H1 (cell line): ENCODE results near the gene DNAH8. TPM values are rescaled to one million over a fixed set of nuclear protein-coding genes. Genes with fewer than 3 reads are reported as not detected.

ENCODE experiments used
- CTCF ChIA-PET: fragments of 300-600 bp; sonication (Branson Sonifier 250); formaldehyde crosslinking; loops from one replicate; lab custom pipeline; 2021; ENCODE audit not compliant: partially characterized antibody; lab: Charles Lee
- POLR2A ChIA-PET: fragments of 300-600 bp; sonication (Branson Sonifier 250); formaldehyde crosslinking; loops from one replicate; lab custom pipeline; 2021; ENCODE audit warnings: inconsistent platforms; ENCODE audit not compliant: partially characterized antibody; lab: Charles Lee
- DNase-seq, 2 experiments: peaks; one replicate each; pipeline versions ENCODE4 v3.0.0 to v3.0.0-alpha.2; 2010 to 2022; ENCODE audit warnings: low spot score in 2 of 2, low read depth in 1 of 2, mixed read lengths in 1 of 2
- FAIRE-seq: peaks from 2 replicates; lab custom pipeline; 2011; peaks lifted over from hg19 to GRCh38; lab: Jason Lieb, UNC
- H2AFZ ChIP-seq: 2 replicates; pipeline ENCODE4 v1.8.1; 2012; ENCODE audit warnings: low read length, inconsistent platforms
- H2AK5ac ChIP-seq: 2 replicates; pipeline ENCODE4 v1.6.1; 2013; ENCODE audit warnings: low read depth, low read length
- H2BK120ac ChIP-seq: replicated peaks from 2 replicates; pipeline ENCODE3; 2013; ENCODE audit warnings: low read depth, low read length, inconsistent platforms
- H2BK12ac ChIP-seq: 2 replicates; pipeline ENCODE4 v1.6.1; 2013; ENCODE audit warnings: low read depth, low read length
- H2BK15ac ChIP-seq: 2 replicates; pipeline ENCODE4 v1.6.1; 2013; ENCODE audit warnings: low read length
- H2BK20ac ChIP-seq: 2 replicates; pipeline ENCODE4 v1.6.1; 2013; ENCODE audit warnings: low read length
- H2BK5ac ChIP-seq: 2 replicates; pipeline ENCODE4 v1.6.1; 2013; ENCODE audit warnings: low read depth, low read length
- H3K14ac ChIP-seq: 2 replicates; pipeline ENCODE4 v1.6.1; 2013; ENCODE audit warnings: inconsistent platforms; ENCODE audit not compliant: insufficient read length
- H3K18ac ChIP-seq: 2 replicates; pipeline ENCODE4 v1.6.1; 2013; ENCODE audit warnings: low read length; ENCODE audit errors: extremely low read depth
- H3K23ac ChIP-seq: 2 replicates; pipeline ENCODE4 v1.6.1; 2013; ENCODE audit warnings: inconsistent platforms; ENCODE audit not compliant: insufficient read length
- H3K23me2 ChIP-seq: 2 replicates; pipeline ENCODE4 v1.6.1; 2013; ENCODE audit warnings: low read depth, low read length
- H3K27ac ChIP-seq: 2 replicates; pipeline ENCODE4 v1.6.1; 2011; ENCODE audit warnings: low read depth, low read length, inconsistent platforms
- H3K27me3 ChIP-seq, 4 experiments: replicated peaks in 1 of 4; 1 replicate in 1 of 4; 2 replicates in 3 of 4; pipeline versions ENCODE4 v1.6.1 to v1.8.1; 2011 to 2013; ENCODE audit warnings: low read length in 3 of 4, mild to moderate bottlenecking in 3 of 4, inconsistent platforms in 2 of 4, mixed read lengths in 2 of 4, moderate library complexity in 1 of 4; ENCODE audit not compliant: control insufficient read depth in 3 of 4, insufficient read depth in 3 of 4; ENCODE audit errors: extremely low read depth in 1 of 4
- H3K36me3 ChIP-seq, 4 experiments: 2 replicates each; pipeline versions ENCODE4 v1.6.1 to v1.8.1; 2011 to 2013; ENCODE audit warnings: mild to moderate bottlenecking in 4 of 4, low read length in 3 of 4, moderate library complexity in 2 of 4, control low read depth in 1 of 4, inconsistent platforms in 1 of 4; ENCODE audit not compliant: insufficient read depth in 4 of 4, control insufficient read depth in 2 of 4
- H3K4ac ChIP-seq: replicated peaks from 2 replicates; pipeline ENCODE3; 2013; ENCODE audit warnings: low read length, low read depth, mixed read lengths, inconsistent platforms; ENCODE audit not compliant: insufficient read length
- H3K4me1 ChIP-seq, 4 experiments: replicated peaks in 1 of 4; 1 replicate in 1 of 4; 2 replicates in 3 of 4; pipeline versions ENCODE4 v1.6.1 to v1.8.1; 2011 to 2013; ENCODE audit warnings: low read length in 3 of 4, inconsistent platforms in 2 of 4, mixed read lengths in 1 of 4; ENCODE audit not compliant: insufficient read depth in 4 of 4, control insufficient read depth in 3 of 4
- H3K4me2 ChIP-seq, 2 experiments: 2 replicates each; pipeline versions ENCODE4 v1.6.1 to v1.8.1; 2011 to 2013; ENCODE audit warnings: low read depth in 2 of 2, low read length in 2 of 2, control low read depth in 1 of 2, inconsistent platforms in 1 of 2, mild to moderate bottlenecking in 1 of 2; ENCODE audit not compliant: insufficient read depth in 1 of 2
- H3K4me3 ChIP-seq, 4 experiments: fragments of 200-600, 300-600 bp in 1 of 4; sonication (generic), shearing (Covaris generic), sonication (Bioruptor Twin) in 1 of 4; 2 replicates each; pipeline versions ENCODE4 v1.5.1 to v1.8.1; 2011 to 2016; ENCODE audit warnings: low read length in 4 of 4, low read depth in 3 of 4, control low read depth in 2 of 4, inconsistent platforms in 2 of 4, mild to moderate bottlenecking in 2 of 4, mixed read lengths in 1 of 4, moderate library complexity in 1 of 4; ENCODE audit not compliant: insufficient read depth in 2 of 4; ENCODE audit errors: extremely low read depth in 1 of 4
- H3K56ac ChIP-seq: replicated peaks from 2 replicates; pipeline ENCODE3; 2013; ENCODE audit warnings: low read depth, mild to moderate bottlenecking, mixed read lengths, low read length, inconsistent platforms; ENCODE audit not compliant: insufficient read length
- H3K79me1 ChIP-seq: 2 replicates; pipeline ENCODE4 v1.6.1; 2013; ENCODE audit warnings: low read depth, low read length, control low read depth
- H3K79me2 ChIP-seq, 2 experiments: 2 replicates each; pipeline versions ENCODE4 v1.6.1 to v1.8.1; 2012 to 2013; ENCODE audit warnings: low read length in 2 of 2, mild to moderate bottlenecking in 2 of 2, inconsistent platforms in 1 of 2; ENCODE audit not compliant: insufficient read depth in 2 of 2, control insufficient read depth in 1 of 2
- H3K9ac ChIP-seq, 4 experiments: replicated peaks in 1 of 4; 1 replicate in 1 of 4; 2 replicates in 3 of 4; pipeline versions ENCODE4 v1.6.1 to v1.8.1; 2011 to 2013; ENCODE audit warnings: low read depth in 3 of 4, low read length in 3 of 4, control low read depth in 2 of 4, mild to moderate bottlenecking in 2 of 4, moderate library complexity in 2 of 4, inconsistent platforms in 1 of 4; ENCODE audit errors: extremely low read depth in 1 of 4
- H3K9me3 ChIP-seq, 2 experiments: 2 replicates each; pipeline versions ENCODE4 v1.6.1 to v1.8.1; 2012 to 2013; ENCODE audit warnings: mild to moderate bottlenecking in 2 of 2, moderate library complexity in 2 of 2, control low read depth in 1 of 2, inconsistent platforms in 1 of 2, low read depth in 1 of 2, low read length in 1 of 2, mixed read lengths in 1 of 2; ENCODE audit not compliant: insufficient read depth in 2 of 2
- H4K20me1 ChIP-seq, 2 experiments: replicated peaks in 1 of 2; 2 replicates each; pipeline versions ENCODE3 to v1.8.1; 2011 to 2013; ENCODE audit warnings: inconsistent platforms in 2 of 2, low read length in 2 of 2, mild to moderate bottlenecking in 1 of 2; ENCODE audit not compliant: insufficient read depth in 2 of 2, control insufficient read depth in 1 of 2
- H4K5ac ChIP-seq: 2 replicates; pipeline ENCODE4 v1.6.1; 2013; ENCODE audit warnings: low read length, low read depth, mixed read lengths, inconsistent platforms; ENCODE audit not compliant: insufficient read length
- H4K8ac ChIP-seq: 2 replicates; pipeline ENCODE4 v1.8.0; 2013; ENCODE audit warnings: mild to moderate bottlenecking, moderate library complexity, low read length, inconsistent platforms; ENCODE audit not compliant: insufficient read depth; ENCODE audit errors: extremely low read depth
- H4K91ac ChIP-seq: replicated peaks from 2 replicates; pipeline ENCODE3; 2013; ENCODE audit warnings: low read length, mixed read lengths, inconsistent platforms; ENCODE audit not compliant: insufficient read length
- HDAC6 ChIP-seq: IDR thresholded peaks from one replicate; pipeline ENCODE4 v1.7.1; 2012; ENCODE audit warnings: low read depth, mild to moderate bottlenecking, inconsistent platforms, low read length, moderate library complexity
- JUND ChIP-seq: IDR thresholded peaks from 2 replicates; pipeline ENCODE4 v1.6.1; 2011; ENCODE audit warnings: mild to moderate bottlenecking, improper control_type of control experiment, low read length
- RNF2 ChIP-seq: fragments of 200-900, 300-1000 bp; sonication (generic); IDR thresholded peaks from 2 replicates; pipeline ENCODE4 v1.7.1; 2016; ENCODE audit warnings: borderline replicate concordance, low read depth, mild to moderate bottlenecking, antibody characterized with exemption, low read length; ENCODE audit not compliant: poor library complexity, severe bottlenecking; ENCODE audit errors: missing control alignments
- SAP30 ChIP-seq: fragments of 300-600 bp; sonication (generic); IDR thresholded peaks from 2 replicates; pipeline ENCODE4 v1.7.1; 2012; ENCODE audit warnings: low read length, moderate library complexity, mild to moderate bottlenecking, inconsistent platforms; ENCODE audit not compliant: insufficient read depth, insufficient replicate concordance
- SIX5 ChIP-seq: IDR thresholded peaks from 2 replicates; pipeline ENCODE4 v1.6.1; 2011; ENCODE audit warnings: mild to moderate bottlenecking, low read depth, low read length
- SP4 ChIP-seq: IDR thresholded peaks from 2 replicates; pipeline ENCODE4 v1.6.1; 2012; ENCODE audit warnings: low read length, inconsistent platforms
- WGBS, 2 experiments: shearing (Covaris generic) in 1 of 2; methylation state at CpG; one replicate each; pipeline versions ENCODE4 v1.1.6 to v1.1.7; 2013 to 2015; ENCODE audit warnings: low lambda C conversion rate in 2 of 2, mixed read lengths in 2 of 2, inconsistent platforms in 1 of 2, low coverage in 1 of 2, missing lambda C conversion rate in 1 of 2; ENCODE audit not compliant: insufficient replicate concordance in 2 of 2, insufficient coverage in 1 of 2, insufficient read length in 1 of 2; ENCODE audit errors: extremely low coverage in 1 of 2, missing lambda C conversion rate in 1 of 2; 5-methylcytosine and 5-hydroxymethylcytosine counted together
- polyA plus RNA-seq, 7 experiments: library from polyadenylated mRNA; depleted of rRNA in 3 of 7; stranded (reverse) in 5 of 7; unstranded in 2 of 7; fragments of >200 nt in 5 of 7; fragments of 200-250 nt in 2 of 7; gene quantifications; 1 replicate in 5 of 7; 2 replicates in 1 of 7; 4 replicates in 1 of 7; pipeline versions ENCODE4 v1.2.1 to v1.2.3, GENCODE V29; 2011 to 2013; ENCODE audit warnings: missing spikeins in 2 of 7, mixed read lengths in 2 of 7
- total RNA-seq: library from RNA; stranded (reverse); fragmentation: NEBNext Ultra II Directional; extraction: Animal tissue kit (Norgen Biotek cat#: 25700); gene quantifications from 2 replicates; pipeline ENCODE4 v1.2.1, GENCODE V29; 2021

DNAH8 gene
- total and polyA plus RNA-seq, 2 of the 8 experiments (the other 6 are each of a cell fraction or from before 2014, with no cell fraction given): under 0.01 TPM; not detected in 1

DNA sequence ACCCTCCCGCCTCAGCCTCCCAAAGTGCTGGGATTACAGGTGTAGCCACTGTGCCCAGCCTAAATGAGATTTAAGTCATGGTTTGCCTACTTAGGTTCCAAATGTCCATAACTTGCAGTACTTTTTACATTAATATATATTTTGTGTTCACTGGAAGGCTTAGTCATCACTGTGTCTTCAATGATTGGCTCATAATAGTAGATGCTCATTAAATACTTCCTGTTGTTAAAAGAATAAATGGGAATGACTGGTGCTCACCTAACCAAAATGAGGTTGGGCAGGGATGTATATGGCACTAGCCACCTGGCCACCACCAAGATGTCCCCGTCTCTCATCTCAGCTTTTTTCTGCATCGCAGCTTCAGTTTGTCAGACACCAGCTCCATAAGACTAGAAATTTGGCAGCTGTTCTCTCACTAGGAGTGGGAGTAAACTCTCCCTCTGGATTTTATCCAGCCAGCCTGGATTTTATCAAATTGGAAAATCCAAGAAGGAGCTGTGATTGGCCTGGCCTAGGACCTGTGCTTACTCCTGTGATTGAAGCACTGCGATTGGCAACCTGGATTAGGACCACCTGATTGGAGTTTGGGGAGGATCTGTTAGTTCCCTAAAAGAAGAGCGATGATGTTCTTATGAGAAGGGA, 11.0 kb upstream of the DNAH8 start:
- Histone ChIP-seq H2BK12ac (no peak overlapping the region), H2AK5ac (no peak overlapping the region), H3K79me1 (no peaks in the 10 kb centered on the region), H3K18ac (no peak overlapping the region), H3K9me3 (peaks cover 0 to 6% of the 10 kb centered on the region in 2 experiments; a peak in 1 of 4 replicates), H3K4me3 (no peak overlapping the region), H3K27me3 (peaks cover 0 to 1% (median 0%) of the 10 kb centered on the region in 4 experiments; a peak in 1 of 7 replicates), H3K4me2 (no peak overlapping the region), H2BK120ac (no peak overlapping the region), H3K36me3 (peaks cover 0 to 16% (median 3%) of the 10 kb centered on the region in 4 experiments; a peak in 2 of 8 replicates), H3K27ac (no peak overlapping the region), H4K5ac (no peak overlapping the region), H3K23me2 (peaks cover 4% of the 10 kb centered on the region; the same call in 1 of the 2 replicates), H4K91ac (no peak overlapping the region), H2BK15ac (no peak overlapping the region), H2AFZ (no peak overlapping the region), H3K4ac (no peak overlapping the region), H4K20me1 (peaks cover 0 to 6% of the 10 kb centered on the region in 2 experiments), H2BK5ac (no peak overlapping the region), H3K23ac (no peak overlapping the region), H3K56ac (no peak overlapping the region), H3K79me2 (peaks cover 3 to 27% of the 10 kb centered on the region in 2 experiments; a peak in 3 of 4 replicates), H3K9ac (no peak overlapping the region), H2BK20ac (no peak overlapping the region), H4K8ac (no peak overlapping the region), H3K14ac (no peak overlapping the region), H3K4me1 (no peaks in the 10 kb centered on the region)
- FAIRE-seq (no peak), DNase-seq (no peak)
- ChIA-PET CTCF (no interaction called here), POLR2A (no interaction called here)
- 79% methylated on average over 5 of the region's 5 CpGs; no CpG with 5 or more reads in 1 of the 2 experiments for WGBS, 2 experiments
- TF ChIP-seq SAP30 (no peak), SIX5 (no peak), HDAC6 (no peak), SP4 (no peak), JUND (no peak), RNF2 (no peak)
